ENCODE results near the gene IKZF2. TPM values are rescaled to one million over a fixed set of nuclear protein-coding genes. Genes with fewer than 3 reads are reported as not detected.

The IKZF2 gene
- total and polyA plus RNA-seq, 10 of the 15 experiments (the other 5 are each of a cell fraction or from before 2014, with no cell fraction given) = 15.2 to 266 (median 87.2) TPM

- H3K4me2 ChIP-seq (ENCODE audit: control insufficient read depth, insufficient read depth) = peak overlapping the region; percentile 66; the same call in 1 of the 2 replicates
- 4% methylated on average over 1 of the region's 1 CpG for WGBS (ENCODE audit: insufficient coverage, insufficient replicate concordance, low lambda C conversion rate, missing lambda C conversion rate)
- TF ChIP-seq CHD4 (IDR thresholded peaks at IDR 0.05) (no peak), NFYB (IDR thresholded peaks at IDR 0.05; ENCODE audit: insufficient read depth, low read depth, low read length) (peak; percentile 57; the same call in 1 of the 2 replicates)
- no peak overlapping the region for H3K4me3 ChIP-seq
- SMC1A ChIA-PET (ENCODE audit: uncharacterized antibody, unreplicated experiment) = interaction anchor here (0.8 to 1.7 kb wide), 3 partner anchors 15 to 29 kb away, joined by 4 to 7 read pairs (median 5); no protein-coding TSS in a partner anchor
- peak overlapping the region; percentile 37; the same call in 1 of the 2 replicates for H3K9ac ChIP-seq (ENCODE audit: control insufficient read depth, insufficient read depth, low read length)
- no peak for FAIRE-seq
- POLR2A ChIA-PET = interaction anchor here (1.2 kb wide), 1 partner anchor 13 kb away, joined by 3 read pairs; no protein-coding TSS in a partner anchor
- peaks cover 91% of the 10 kb centered on the region for H3K79me2 ChIP-seq (ENCODE audit: control insufficient read depth, insufficient read depth, low read length)
- no peaks in the 10 kb centered on the region; the same call in 2 of the 3 replicates for H3K9me3 ChIP-seq (replicated peaks; ENCODE audit: control insufficient read depth, insufficient read depth, low read length)
- RAD21 ChIA-PET (ENCODE audit: unreplicated experiment) = no interaction called here
- H4K20me1 ChIP-seq (ENCODE audit: control insufficient read depth, insufficient read depth) = no peaks in the 10 kb centered on the region
- peak overlapping the region; percentile 13; the same call in 1 of the 2 replicates for H2AFZ ChIP-seq (ENCODE audit: control insufficient read depth, low read depth, low read length)
- ATAC-seq = no peak
- BruUV-seq (replicated peaks) = no TSS peak
- H3K36me3 ChIP-seq (ENCODE audit: control insufficient read depth in 2 of 2, insufficient read depth in 2 of 2, low read length in 1 of 2) = peaks cover 0 to 9% of the 10 kb centered on the region in 2 experiments; a peak in 1 of 4 replicates
- H3K4me1 ChIP-seq (ENCODE audit: control insufficient read depth, insufficient read depth, low read length) = peaks cover 3% of the 10 kb centered on the region; the same call in 1 of the 2 replicates
- no peak for DNase-seq (ENCODE audit: low read depth, low spot score)
- intact Hi-C loops (cut with micrococcal nuclease; ENCODE audit: unreplicated experiment) (no loop called here), in situ Hi-C loops (cut with MboI) (no loop called here)
- no peak overlapping the region for H3K27ac ChIP-seq (ENCODE audit: control insufficient read depth, insufficient read depth)
- CTCF ChIA-PET = interaction anchor here (1.0 kb wide), 1 partner anchor 21 kb away, joined by 3 read pairs; no protein-coding TSS in a partner anchor
- no peaks in the 10 kb centered on the region for H3K27me3 ChIP-seq (replicated peaks in 1 of 2; ENCODE audit: control insufficient read depth in 2 of 2, insufficient read depth in 2 of 2, low read length in 1 of 2)
These were observed 85.0 kb downstream of the IKZF2 start for GRCh38 chr2:213066443-213066743.

GRCh38 chr2:213065583-213066442 is 85.6 kb downstream of the IKZF2 start:
- RAD21 ChIA-PET (ENCODE audit: unreplicated experiment) = interaction anchor here (1.0 kb wide), 1 partner anchor 78 kb away, joined by 3 read pairs; no protein-coding TSS in a partner anchor

More at GRCh38 chr2:213065583-213066442, 85.6 kb downstream of the IKZF2 start:
- no peak overlapping the region for H3K4me3 ChIP-seq
- ATAC-seq (peak; percentile 58), FAIRE-seq (peak; percentile 70), DNase-seq (ENCODE audit: low read depth, low spot score) (no peak)
- H4K20me1 ChIP-seq (ENCODE audit: control insufficient read depth, insufficient read depth) = no peaks in the 10 kb centered on the region
- H3K79me2 ChIP-seq (ENCODE audit: control insufficient read depth, insufficient read depth, low read length) = peaks cover 91% of the 10 kb centered on the region
- no peaks in the 10 kb centered on the region for H3K27me3 ChIP-seq (replicated peaks in 1 of 2; ENCODE audit: control insufficient read depth in 2 of 2, insufficient read depth in 2 of 2, low read length in 1 of 2)
- ChIA-PET CTCF (interaction anchor here (0.8 to 1.0 kb wide), 2 partner anchors 20 to 23 kb away, joined by 3 read pairs; no protein-coding TSS in a partner anchor), SMC1A (ENCODE audit: uncharacterized antibody, unreplicated experiment) (interaction anchor here (0.7 to 1.7 kb wide), 8 partner anchors 14 to 83 kb away, joined by 3 to 7 read pairs (median 4); no protein-coding TSS in a partner anchor), POLR2A (interaction anchor here (1.2 kb wide), 1 partner anchor 14 kb away, joined by 3 read pairs; no protein-coding TSS in a partner anchor)
- H2AFZ ChIP-seq (ENCODE audit: control insufficient read depth, low read depth, low read length) = peak overlapping the region; percentile 13; the same call in 1 of the 2 replicates
- intact Hi-C loops (cut with micrococcal nuclease; ENCODE audit: unreplicated experiment) (no loop called here), in situ Hi-C loops (cut with MboI) (no loop called here)
- 40% methylated on average over 8 of the region's 8 CpGs for WGBS (ENCODE audit: insufficient coverage, insufficient replicate concordance, low lambda C conversion rate, missing lambda C conversion rate)
- no TSS peak for BruUV-seq (replicated peaks)
- peak overlapping the region; percentile 37; the same call in 1 of the 2 replicates for H3K9ac ChIP-seq (ENCODE audit: control insufficient read depth, insufficient read depth, low read length)
- H3K36me3 ChIP-seq (ENCODE audit: control insufficient read depth in 2 of 2, insufficient read depth in 2 of 2, low read length in 1 of 2) = peaks cover 0 to 9% of the 10 kb centered on the region in 2 experiments; a peak in 1 of 4 replicates
- peaks cover 3% of the 10 kb centered on the region; the same call in 1 of the 2 replicates for H3K4me1 ChIP-seq (ENCODE audit: control insufficient read depth, insufficient read depth, low read length)
- H3K9me3 ChIP-seq (replicated peaks; ENCODE audit: control insufficient read depth, insufficient read depth, low read length) = no peaks in the 10 kb centered on the region; the same call in 2 of the 3 replicates
- peak overlapping the region; percentile 31; the same call in 1 of the 2 replicates for H3K27ac ChIP-seq (ENCODE audit: control insufficient read depth, insufficient read depth)
- peak overlapping the region; percentile 66; the same call in 1 of the 2 replicates for H3K4me2 ChIP-seq (ENCODE audit: control insufficient read depth, insufficient read depth)
- TF ChIP-seq POLR2AphosphoS5 (IDR thresholded peaks at IDR 0.05; ENCODE audit: low read length) (0 out of 2 replicates have a peak, but pooled peaks have one; percentile 29), NR2C1 (IDR thresholded peaks at IDR 0.05) (no peak), ETV6 (conservative IDR thresholded peaks at IDR 0.05 in 1 of 2, IDR thresholded peaks at IDR 0.05 in 1 of 2; ENCODE audit: borderline replicate concordance in 1 of 2, low read depth in 1 of 2) (no peak), SIX5 (IDR thresholded peaks at IDR 0.05; ENCODE audit: low read depth, low read length, severe bottlenecking) (no peak), RBBP5 (conservative IDR thresholded peaks at IDR 0.05) (no peak), SMAD5 (IDR thresholded peaks at IDR 0.05; ENCODE audit: low read depth) (0 out of 2 replicates have a peak, but pooled peaks have one; percentile 51)

Data from GM12878 (cell line).